Chondrocyte (in vitro differentiated cells): ENCODE data around the gene PIK3CD. TPM values are rescaled to one million over a fixed set of nuclear protein-coding genes. Genes with fewer than 3 reads are reported as not detected.
"Not testable (repeated sequence)": the region's sequence is repeated elsewhere in the genome, so short reads cannot be mapped to it uniquely, and the experiment has no call there.

Source experiments
- DNase-seq: peaks from one replicate; pipeline ENCODE4 v3.0.0; 2021; ENCODE audit warnings: mixed read lengths, low spot score
- H3K27ac Mint-ChIP-seq: one replicate; pipeline ENCODE4 v1.8.0; 2021; ENCODE audit warnings: mild to moderate bottlenecking, moderate library complexity, mixed read lengths; ENCODE audit not compliant: unreplicated experiment
- H3K27me3 Mint-ChIP-seq: 2 replicates; pipeline ENCODE4 v1.8.0; 2021; ENCODE audit warnings: low read depth, mixed read lengths
- H3K36me3 Mint-ChIP-seq: 2 replicates; pipeline ENCODE4 v1.8.0; 2021; ENCODE audit warnings: low read depth, mixed read lengths
- H3K4me1 Mint-ChIP-seq: 2 replicates; pipeline ENCODE4 v1.8.0; 2021; ENCODE audit warnings: low read depth, mild to moderate bottlenecking, mixed read lengths
- H3K4me3 Mint-ChIP-seq: one replicate; pipeline ENCODE4 v1.8.0; 2021; ENCODE audit warnings: mild to moderate bottlenecking, moderate library complexity, mixed read lengths; ENCODE audit not compliant: unreplicated experiment
- H3K9me3 Mint-ChIP-seq: 2 replicates; pipeline ENCODE4 v1.8.0; 2021; ENCODE audit warnings: low read depth, mixed read lengths
- total RNA-seq: library from RNA; stranded (reverse); gene quantifications from 3 replicates; pipeline ENCODE4 v1.2.1, GENCODE V29; 2021
- TF ChIP-seq, protein P1 (sequence below): fragments of 200-600 bp; sonication (generic); IDR thresholded peaks from 2 replicates; pipeline ENCODE4 v1.5.0; 2021; ENCODE audit warnings: antibody characterized with exemption, mild to moderate bottlenecking, moderate library complexity

Gene PIK3CD
- total RNA-seq, 1 donor from 2014 or later = 4.3 TPM

DNA sequence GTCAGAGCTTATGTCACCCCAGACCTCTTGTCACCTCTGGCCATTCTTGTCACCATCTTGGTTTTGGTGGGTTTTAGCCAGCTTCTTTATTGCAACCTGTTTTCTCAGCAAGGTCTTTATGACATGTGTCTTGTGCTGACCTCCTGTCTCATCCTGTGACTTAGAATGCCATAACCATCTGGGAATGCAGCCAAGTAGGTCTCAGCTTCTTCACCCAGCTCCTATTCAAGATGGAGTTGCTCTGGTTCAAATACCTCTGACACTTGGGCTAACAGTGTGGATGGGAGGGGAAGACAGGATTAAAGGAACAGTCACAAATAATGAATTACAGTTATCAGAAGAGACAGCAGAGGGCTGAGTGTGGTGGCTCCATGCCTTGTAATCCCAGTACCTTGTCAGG lies 30.5 kb upstream of the PIK3CD start:
- H3K4me1 Mint-ChIP-seq = peaks cover under 1% of the 10 kb centered on the region
- DNase-seq = no peak
- no peaks in the 10 kb centered on the region for H3K36me3 Mint-ChIP-seq
- no peak overlapping the region for H3K4me3 Mint-ChIP-seq
- H3K27ac Mint-ChIP-seq = no peak overlapping the region
- H3K9me3 Mint-ChIP-seq = no peaks in the 10 kb centered on the region
- peaks cover 5% of the 10 kb centered on the region for H3K27me3 Mint-ChIP-seq
- TF ChIP-seq, protein P1, sequence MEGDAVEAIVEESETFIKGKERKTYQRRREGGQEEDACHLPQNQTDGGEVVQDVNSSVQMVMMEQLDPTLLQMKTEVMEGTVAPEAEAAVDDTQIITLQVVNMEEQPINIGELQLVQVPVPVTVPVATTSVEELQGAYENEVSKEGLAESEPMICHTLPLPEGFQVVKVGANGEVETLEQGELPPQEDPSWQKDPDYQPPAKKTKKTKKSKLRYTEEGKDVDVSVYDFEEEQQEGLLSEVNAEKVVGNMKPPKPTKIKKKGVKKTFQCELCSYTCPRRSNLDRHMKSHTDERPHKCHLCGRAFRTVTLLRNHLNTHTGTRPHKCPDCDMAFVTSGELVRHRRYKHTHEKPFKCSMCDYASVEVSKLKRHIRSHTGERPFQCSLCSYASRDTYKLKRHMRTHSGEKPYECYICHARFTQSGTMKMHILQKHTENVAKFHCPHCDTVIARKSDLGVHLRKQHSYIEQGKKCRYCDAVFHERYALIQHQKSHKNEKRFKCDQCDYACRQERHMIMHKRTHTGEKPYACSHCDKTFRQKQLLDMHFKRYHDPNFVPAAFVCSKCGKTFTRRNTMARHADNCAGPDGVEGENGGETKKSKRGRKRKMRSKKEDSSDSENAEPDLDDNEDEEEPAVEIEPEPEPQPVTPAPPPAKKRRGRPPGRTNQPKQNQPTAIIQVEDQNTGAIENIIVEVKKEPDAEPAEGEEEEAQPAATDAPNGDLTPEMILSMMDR = no peak

DNA sequence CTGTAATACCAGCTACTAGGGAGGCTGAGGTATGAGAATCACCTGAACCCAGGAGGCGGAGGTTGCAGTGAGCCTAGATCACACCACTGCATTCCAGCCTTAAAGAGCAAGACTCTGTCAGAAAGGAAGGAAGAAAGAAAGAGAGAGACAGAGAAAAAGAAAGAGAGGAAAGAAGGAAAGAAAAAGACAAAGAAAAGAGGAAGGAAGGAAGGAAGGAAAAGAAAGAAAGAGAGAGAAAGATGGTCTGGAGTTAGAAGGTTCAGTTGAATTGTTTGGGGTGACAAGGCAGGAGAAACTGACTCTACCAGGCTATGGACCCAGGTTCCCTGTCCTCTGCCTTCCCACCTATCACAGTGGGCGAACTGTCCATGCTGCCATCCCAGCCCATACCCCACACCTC lies 27.4 kb upstream of the PIK3CD start:
- Mint-ChIP-seq H3K27ac (no peak overlapping the region), H3K9me3 (no peaks in the 10 kb centered on the region), H3K27me3 (peaks cover 3% of the 10 kb centered on the region), H3K4me3 (no peak overlapping the region), H3K4me1 (peaks cover 3% of the 10 kb centered on the region), H3K36me3 (no peaks in the 10 kb centered on the region)
- TF ChIP-seq, protein P1 = no peak
- DNase-seq = no peak

DNA sequence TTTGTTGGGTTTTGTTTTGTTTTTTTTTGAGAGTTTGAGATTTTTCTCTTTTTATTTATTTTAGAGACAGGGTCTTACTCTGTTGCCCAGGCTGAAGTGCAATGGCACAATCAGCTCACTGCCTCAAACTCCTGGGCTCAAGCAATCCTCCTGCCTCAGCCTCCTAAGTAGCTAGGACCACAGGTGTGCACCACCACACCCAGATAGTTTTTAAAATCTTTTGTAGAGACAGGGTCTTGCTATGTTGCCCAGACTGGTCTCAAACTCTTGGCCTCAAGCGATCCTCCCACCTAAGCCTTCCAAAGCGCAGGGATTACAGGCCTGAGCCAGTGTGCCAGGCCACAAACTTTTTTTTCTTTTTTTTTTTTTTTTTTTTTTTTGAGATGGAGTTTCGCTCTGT lies 26.5 kb upstream of the PIK3CD start:
- H3K9me3 Mint-ChIP-seq, H3K4me3 Mint-ChIP-seq, H3K36me3 Mint-ChIP-seq, H3K27ac Mint-ChIP-seq, H3K27me3 Mint-ChIP-seq, DNase-seq, H3K4me1 Mint-ChIP-seq: not testable (repeated sequence)

DNA sequence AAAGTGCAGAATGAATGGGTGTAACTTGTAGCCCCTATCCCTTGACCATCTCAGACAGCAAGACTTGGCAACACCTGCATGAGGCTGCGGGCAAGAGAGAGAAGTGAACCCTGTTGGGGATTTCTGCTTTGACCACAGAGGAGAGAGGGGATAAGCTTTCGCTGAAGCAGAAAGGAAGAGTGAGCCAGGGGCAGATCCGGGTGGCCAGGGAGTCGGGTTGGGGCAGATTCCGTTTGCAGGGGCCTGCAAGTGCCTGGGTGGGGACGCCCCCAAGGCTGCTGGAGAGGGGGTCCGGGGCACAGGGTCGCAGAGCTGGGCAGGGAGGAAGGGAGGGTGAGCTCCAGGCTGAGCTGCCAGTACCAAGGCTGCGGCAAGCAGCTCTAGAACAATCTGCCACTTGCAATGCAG lies 25.3 kb upstream of the PIK3CD start:
- peaks cover 3% of the 10 kb centered on the region for H3K4me1 Mint-ChIP-seq
- H3K4me3 Mint-ChIP-seq = no peak overlapping the region
- peaks cover 1% of the 10 kb centered on the region for H3K27me3 Mint-ChIP-seq
- TF ChIP-seq, protein P1 = no peak
- H3K36me3 Mint-ChIP-seq = no peaks in the 10 kb centered on the region
- no peaks in the 10 kb centered on the region for H3K9me3 Mint-ChIP-seq
- H3K27ac Mint-ChIP-seq = no peak overlapping the region
- DNase-seq = no peak

DNA sequence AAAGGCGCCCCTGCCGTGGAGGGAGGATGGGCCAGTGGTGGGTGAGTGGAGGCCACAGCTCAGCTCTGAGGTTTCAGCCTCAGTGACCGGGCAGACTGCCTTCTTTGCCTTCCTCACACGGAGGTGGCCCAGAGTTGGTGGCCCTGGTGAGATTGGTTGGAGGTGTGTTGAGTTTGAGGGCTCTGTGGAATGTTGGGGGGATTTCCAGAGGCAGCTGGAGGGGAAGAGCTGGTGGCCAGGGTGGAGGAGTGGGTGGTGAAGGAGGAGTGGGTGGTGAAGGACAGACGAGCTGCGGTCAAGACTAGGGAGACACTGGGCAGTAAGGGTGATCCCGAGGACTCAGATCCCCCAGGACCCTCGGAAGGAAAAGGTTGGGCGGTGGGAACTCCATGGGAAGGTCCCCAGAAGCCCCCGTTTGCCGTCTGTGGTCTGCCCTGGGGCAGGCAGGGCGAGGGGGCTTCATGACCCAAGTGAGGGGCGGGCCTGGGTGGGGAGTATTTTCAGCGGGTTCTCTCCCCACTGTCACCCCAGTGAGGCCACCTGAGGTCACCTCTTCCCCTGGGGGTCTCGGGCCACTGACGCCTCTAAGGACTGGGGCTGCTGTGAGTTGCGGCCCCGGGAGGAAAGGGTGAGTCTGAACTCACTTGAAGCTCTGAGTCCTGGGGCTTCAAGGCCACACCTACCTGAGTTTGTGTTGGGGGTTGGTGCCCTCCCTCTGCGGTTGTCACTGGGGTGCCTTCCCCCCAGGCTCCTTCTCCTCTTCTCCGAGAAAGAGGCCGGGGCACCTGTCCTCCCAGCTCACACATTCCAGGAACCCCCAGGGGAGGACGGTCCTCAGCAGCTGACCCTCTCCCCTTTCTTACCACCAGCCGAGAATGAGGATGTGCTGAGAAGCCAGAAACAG lies 22.7 kb upstream of the PIK3CD start:
- no peak for DNase-seq
- Mint-ChIP-seq H3K4me3 (no peak overlapping the region), H3K27me3 (peaks cover 1% of the 10 kb centered on the region), H3K9me3 (no peaks in the 10 kb centered on the region), H3K36me3 (no peaks in the 10 kb centered on the region), H3K4me1 (peaks cover 3% of the 10 kb centered on the region), H3K27ac (no peak overlapping the region)
- TF ChIP-seq, protein P1 = no peak
